OCI-LY3 (cell line): ENCODE data around the gene LYST.

Experiments
- CTCF ChIP-seq: fragments of 200-600, 300-600 bp; sonication (generic); IDR thresholded peaks from 2 replicates; pipeline ENCODE4 v1.5.1; 2014; ENCODE audit warnings: antibody characterized with exemption, low read length, low read depth
- EZH2phosphoT487 ChIP-seq: fragments of 200-600 bp; shearing (Covaris generic); IDR thresholded peaks from 2 replicates; pipeline ENCODE4 v1.6.1; 2018; ENCODE audit warnings: antibody characterized with exemption, mixed run types, low read depth

- no peak for TF ChIP-seq CTCF
- TF ChIP-seq EZH2phosphoT487, result no peak
Observed at GRCh38 chr1:235614442-235614954, 252.2 kb downstream of the LYST start.
